Natural killer cell treated with Interleukin-12 subunit alpha and Interleukin-12 subunit beta and Interleukin-15 and Interleukin-18, amount 100 ng/mL, for 72 hours (primary cell): ENCODE data around the gene LRRC34. TPM values are rescaled to one million over a fixed set of nuclear protein-coding genes. Genes with fewer than 3 reads are reported as not detected.

Source experiments
- ATAC-seq, 2 donors: fragments of 150-1000 bp; cut with Tn5 transposase in 1 of 2; sonication (Bioruptor Pico), chemical (Tn5 transposase) in 1 of 2; 2 replicates each; pipeline ENCODE4 v1.10.0; 2021
- DNase-seq: peaks from one replicate; pipeline ENCODE4 v3.0.0; 2022; ENCODE audit warnings: low spot score
- H3K27ac Mint-ChIP-seq, 2 donors: 1 replicate in 1 of 2; 2 replicates in 1 of 2; pipeline ENCODE4 v1.8.0; 2022; ENCODE audit warnings: mixed read lengths in 2 of 2, mild to moderate bottlenecking in 1 of 2, moderate library complexity in 1 of 2
- H3K27me3 Mint-ChIP-seq, 2 donors: 1 replicate in 1 of 2; 2 replicates in 1 of 2; pipeline ENCODE4 v1.8.0; 2022; ENCODE audit warnings: mixed read lengths in 2 of 2
- H3K36me3 Mint-ChIP-seq: one replicate; pipeline ENCODE4 v1.8.0; 2022; ENCODE audit warnings: mixed read lengths
- H3K4me1 Mint-ChIP-seq, 2 donors: 1 replicate in 1 of 2; 2 replicates in 1 of 2; pipeline ENCODE4 v1.8.0; 2022; ENCODE audit warnings: low read depth in 2 of 2, mixed read lengths in 2 of 2, mild to moderate bottlenecking in 1 of 2
- H3K4me3 Mint-ChIP-seq: one replicate; pipeline ENCODE4 v1.8.0; 2022; ENCODE audit warnings: mixed read lengths
- H3K9me3 Mint-ChIP-seq: 2 replicates; pipeline ENCODE4 v1.8.0; 2022; ENCODE audit warnings: mixed read lengths
- total RNA-seq, 2 donors: library from RNA; stranded (reverse); gene quantifications; one replicate each; pipeline ENCODE4 v1.2.3, GENCODE V29; 2022

Gene LRRC34
- total RNA-seq = under 1 TPM; 0.38 to 0.50 TPM

GRCh38 chr3:169812332-169813235 lies at the start of gene LRRC34, which contains the start of gene LRRIQ4:
LRRC34 (minus strand) TSS chr3:169812904; CDS start chr3:169812548, 356 bp downstream.
LRRIQ4 (plus strand) TSS chr3:169812870; CDS start chr3:169821922, 9,052 bp downstream.
- H3K9me3 Mint-ChIP-seq = peaks cover 4% of the 10 kb centered on the region
- peaks cover 10 to 15% of the 10 kb centered on the region in 2 donors for H3K27me3 Mint-ChIP-seq
- peak within 1 kb of the TSS; percentile 89 for H3K4me3 Mint-ChIP-seq
- H3K27ac Mint-ChIP-seq = peak within 1 kb of the TSS; percentile 69 to 90
- peak; percentile 78 for DNase-seq
- ATAC-seq = peak; percentile 82 to 88
- H3K4me1 Mint-ChIP-seq = peaks cover 25 to 26% of the 10 kb centered on the region in 2 donors
- H3K36me3 Mint-ChIP-seq = peaks cover 19% of the 10 kb centered on the region

GRCh38 chr3:169861871-169862270 lies 49.2 kb upstream of the LRRC34 start:
- peaks cover 12 to 38% of the 10 kb centered on the region in 2 donors for H3K27me3 Mint-ChIP-seq
- no peaks in the 10 kb centered on the region for H3K36me3 Mint-ChIP-seq
- H3K9me3 Mint-ChIP-seq = no peaks in the 10 kb centered on the region
- no peak overlapping the region for H3K4me3 Mint-ChIP-seq
- DNase-seq (no peak), ATAC-seq (no peak)
- no peak overlapping the region for H3K27ac Mint-ChIP-seq
- H3K4me1 Mint-ChIP-seq = peaks cover 5 to 6% of the 10 kb centered on the region in 2 donors

GRCh38 chr3:169857811-169858210 lies 45.1 kb upstream of the LRRC34 start:
- Mint-ChIP-seq H3K36me3 (no peaks in the 10 kb centered on the region), H3K27me3 (peaks cover 14 to 33% of the 10 kb centered on the region in 2 donors), H3K9me3 (no peaks in the 10 kb centered on the region), H3K4me3 (no peak overlapping the region), H3K4me1 (peaks cover 0 to 3% of the 10 kb centered on the region in 2 donors), H3K27ac (no peak overlapping the region)
- no peak for ATAC-seq
- no peak for DNase-seq

GRCh38 chr3:169855514-169855913 lies 42.8 kb upstream of the LRRC34 start:
- Mint-ChIP-seq H3K9me3 (no peaks in the 10 kb centered on the region), H3K27ac (no peak overlapping the region), H3K36me3 (no peaks in the 10 kb centered on the region), H3K4me3 (no peak overlapping the region), H3K4me1 (no peaks in the 10 kb centered on the region), H3K27me3 (peaks cover 11 to 25% of the 10 kb centered on the region in 2 donors)
- DNase-seq (no peak), ATAC-seq (no peak)

GRCh38 chr3:169850618-169851017 lies 37.9 kb upstream of the LRRC34 start:
- peaks cover 10 to 18% of the 10 kb centered on the region in 2 donors for H3K27me3 Mint-ChIP-seq
- H3K4me3 Mint-ChIP-seq = no peak overlapping the region
- no peaks in the 10 kb centered on the region for H3K4me1 Mint-ChIP-seq
- H3K27ac Mint-ChIP-seq = no peak overlapping the region
- H3K9me3 Mint-ChIP-seq = no peaks in the 10 kb centered on the region
- H3K36me3 Mint-ChIP-seq = no peaks in the 10 kb centered on the region
- no peak for ATAC-seq
- no peak for DNase-seq

- no peaks in the 10 kb centered on the region for H3K36me3 Mint-ChIP-seq
- no peak for ATAC-seq
- H3K9me3 Mint-ChIP-seq = no peaks in the 10 kb centered on the region
- DNase-seq = no peak
- no peak overlapping the region for H3K27ac Mint-ChIP-seq
- H3K4me3 Mint-ChIP-seq = no peak overlapping the region
- H3K27me3 Mint-ChIP-seq = peaks cover 9 to 16% of the 10 kb centered on the region in 2 donors
- H3K4me1 Mint-ChIP-seq = no peaks in the 10 kb centered on the region
Measured at GRCh38 chr3:169848741-169849140, 36.0 kb upstream of the LRRC34 start.

- Mint-ChIP-seq H3K9me3 (no peaks in the 10 kb centered on the region), H3K36me3 (no peaks in the 10 kb centered on the region), H3K4me3 (no peak overlapping the region), H3K27me3 (peaks cover 7% of the 10 kb centered on the region in 2 donors), H3K4me1 (no peaks in the 10 kb centered on the region), H3K27ac (no peak overlapping the region)
- no peak for ATAC-seq
- DNase-seq = no peak
Measured at GRCh38 chr3:169847896-169848295, 35.2 kb upstream of the LRRC34 start.

- Mint-ChIP-seq H3K27ac (no peak overlapping the region), H3K9me3 (no peaks in the 10 kb centered on the region), H3K36me3 (no peaks in the 10 kb centered on the region), H3K4me1 (no peaks in the 10 kb centered on the region), H3K4me3 (no peak overlapping the region), H3K27me3 (peaks cover 6 to 8% of the 10 kb centered on the region in 2 donors)
- no peak for DNase-seq
- no peak for ATAC-seq
Measured at GRCh38 chr3:169846458-169847193, 33.9 kb upstream of the LRRC34 start.

- no peak for DNase-seq
- H3K4me3 Mint-ChIP-seq = no peak overlapping the region
- peaks cover 17 to 29% of the 10 kb centered on the region in 2 donors for H3K27me3 Mint-ChIP-seq
- no peak for ATAC-seq
- no peak overlapping the region for H3K27ac Mint-ChIP-seq
- no peaks in the 10 kb centered on the region for H3K9me3 Mint-ChIP-seq
- no peaks in the 10 kb centered on the region for H3K36me3 Mint-ChIP-seq
- H3K4me1 Mint-ChIP-seq = no peaks in the 10 kb centered on the region
Measured at GRCh38 chr3:169842960-169843359, 30.3 kb upstream of the LRRC34 start.

- DNase-seq (no peak), ATAC-seq (no peak)
- H3K27me3 Mint-ChIP-seq = peaks cover 21 to 31% of the 10 kb centered on the region in 2 donors
- no peak overlapping the region for H3K4me3 Mint-ChIP-seq
- H3K36me3 Mint-ChIP-seq = no peaks in the 10 kb centered on the region
- no peaks in the 10 kb centered on the region for H3K9me3 Mint-ChIP-seq
- no peaks in the 10 kb centered on the region for H3K4me1 Mint-ChIP-seq
- no peak overlapping the region for H3K27ac Mint-ChIP-seq
Measured at GRCh38 chr3:169841171-169841570, 28.5 kb upstream of the LRRC34 start.

- DNase-seq = no peak
Measured at GRCh38 chr3:169838511-169839030, 25.9 kb upstream of the LRRC34 start.

GRCh38 chr3:169836942-169837275 lies 24.2 kb upstream of the LRRC34 start:
- H3K36me3 Mint-ChIP-seq = no peaks in the 10 kb centered on the region
- H3K27me3 Mint-ChIP-seq = peaks cover 22 to 31% of the 10 kb centered on the region in 2 donors
- H3K9me3 Mint-ChIP-seq = no peaks in the 10 kb centered on the region
- no peak for ATAC-seq
- H3K27ac Mint-ChIP-seq = no peak overlapping the region
- no peak for DNase-seq
- no peak overlapping the region for H3K4me3 Mint-ChIP-seq
- no peaks in the 10 kb centered on the region for H3K4me1 Mint-ChIP-seq

More at GRCh38 chr3:169838511-169839030, 25.9 kb upstream of the LRRC34 start:
- H3K4me1 Mint-ChIP-seq = no peaks in the 10 kb centered on the region
- peaks cover 23 to 31% of the 10 kb centered on the region in 2 donors for H3K27me3 Mint-ChIP-seq
- ATAC-seq = no peak
- H3K27ac Mint-ChIP-seq = no peak overlapping the region
- H3K4me3 Mint-ChIP-seq = no peak overlapping the region
- H3K36me3 Mint-ChIP-seq = no peaks in the 10 kb centered on the region
- no peaks in the 10 kb centered on the region for H3K9me3 Mint-ChIP-seq

- DNase-seq (no peak), ATAC-seq (no peak)
- Mint-ChIP-seq H3K27me3 (peaks cover 21 to 28% of the 10 kb centered on the region in 2 donors), H3K4me1 (no peaks in the 10 kb centered on the region), H3K9me3 (no peaks in the 10 kb centered on the region), H3K4me3 (no peak overlapping the region), H3K27ac (no peak overlapping the region), H3K36me3 (no peaks in the 10 kb centered on the region)
Measured at GRCh38 chr3:169836078-169836941, 23.6 kb upstream of the LRRC34 start.
